IPS DF 19.7 (cell line): Measurements from ENCODE around the gene TRABD2B.

Source experiments
- DNase-seq: peaks from one replicate; pipeline ENCODE4 v3.0.0-alpha.2; 2013; ENCODE audit warnings: low read depth, low spot score

The TRABD2B gene

DNA sequence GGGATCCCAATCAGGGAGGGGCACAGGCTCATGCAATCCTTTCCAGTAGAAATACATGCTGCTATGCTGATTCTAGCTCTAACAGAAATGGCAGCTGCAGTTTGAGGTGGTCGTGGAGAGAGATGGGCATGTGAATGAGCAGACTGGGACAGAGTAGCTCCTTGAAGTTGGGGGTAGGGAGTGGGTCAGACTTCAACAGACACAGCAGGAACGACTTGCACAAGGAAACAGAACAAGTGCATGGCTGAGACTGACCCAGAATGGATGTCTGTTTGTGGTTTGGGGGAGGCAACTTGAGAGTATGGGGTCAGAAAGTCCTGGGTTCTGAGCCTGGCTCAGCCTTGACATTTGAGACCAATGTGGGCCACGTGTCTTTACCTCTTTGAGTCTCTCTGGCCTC lies 25.1 kb upstream of the TRABD2B start:
- no peak for DNase-seq

DNA sequence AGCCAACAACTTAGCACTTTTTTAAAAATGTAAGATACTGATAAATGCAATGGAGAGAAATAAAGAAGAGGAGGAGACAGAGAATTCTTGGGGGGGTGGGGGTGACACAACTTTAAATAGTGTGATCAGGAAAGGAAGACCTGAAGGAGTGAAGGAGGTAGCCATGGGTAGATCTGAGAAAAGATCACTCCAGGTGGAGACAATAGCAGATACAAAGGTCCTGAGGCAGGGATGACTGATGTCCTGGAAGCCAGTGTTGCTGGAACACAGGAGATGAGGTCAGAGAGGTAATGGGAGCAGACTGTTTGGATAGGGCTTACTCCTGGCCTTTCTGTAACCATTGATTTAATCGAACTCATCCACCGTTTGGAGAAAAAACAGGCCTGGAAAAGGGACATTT lies 24.6 kb upstream of the TRABD2B start:
- DNase-seq = no peak

DNA sequence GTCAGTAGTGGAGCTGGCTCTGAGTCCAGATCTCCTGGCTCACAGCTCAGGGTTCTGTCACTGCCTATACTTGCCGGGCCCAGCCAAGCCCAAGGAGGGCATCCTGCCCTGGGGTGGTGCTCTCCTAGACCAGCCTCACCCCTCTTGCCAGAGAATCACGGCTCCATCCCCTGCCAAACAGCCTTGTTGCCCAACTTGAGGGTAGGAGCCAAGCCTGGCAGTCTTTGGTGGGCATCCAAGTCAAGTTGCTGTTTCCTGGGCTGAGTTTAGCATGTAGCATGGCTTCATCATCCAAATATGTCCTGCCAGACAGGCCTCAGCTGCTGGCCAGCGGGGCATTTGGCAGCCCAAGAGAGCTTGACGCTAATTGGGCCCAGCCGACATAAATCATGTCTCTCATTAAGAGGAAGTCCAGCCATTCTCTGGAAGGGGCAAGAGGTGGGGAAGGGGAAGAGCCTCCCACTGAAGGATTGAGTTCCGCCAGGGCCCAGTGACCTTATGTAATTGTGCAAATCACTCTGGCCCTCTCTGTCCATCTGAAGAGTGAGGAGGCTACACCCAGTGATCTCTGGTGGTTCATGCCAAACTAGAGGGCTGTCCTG lies 22.6 kb upstream of the TRABD2B start:
- DNase-seq = no peak

DNA sequence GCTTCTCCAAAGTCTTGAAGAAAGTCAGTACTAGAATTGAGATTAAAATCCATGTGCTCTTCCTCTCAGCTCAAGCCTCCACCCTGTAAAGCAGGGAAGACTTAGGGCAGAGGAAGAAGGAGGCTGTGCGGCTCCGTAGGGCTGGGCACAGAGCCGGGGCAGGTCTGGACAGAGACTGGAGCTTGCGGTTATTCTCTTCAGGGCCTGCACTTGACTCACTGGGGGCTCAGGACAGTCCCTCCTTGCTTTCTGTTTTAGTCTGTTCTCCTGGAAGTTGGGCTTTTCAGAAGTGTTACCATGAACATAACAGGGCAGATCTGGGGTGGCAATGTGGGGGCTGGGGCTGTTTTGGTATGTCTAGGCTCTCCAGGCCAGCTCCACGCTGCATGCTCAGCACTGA lies 21.6 kb upstream of the TRABD2B start:
- no peak for DNase-seq

DNA sequence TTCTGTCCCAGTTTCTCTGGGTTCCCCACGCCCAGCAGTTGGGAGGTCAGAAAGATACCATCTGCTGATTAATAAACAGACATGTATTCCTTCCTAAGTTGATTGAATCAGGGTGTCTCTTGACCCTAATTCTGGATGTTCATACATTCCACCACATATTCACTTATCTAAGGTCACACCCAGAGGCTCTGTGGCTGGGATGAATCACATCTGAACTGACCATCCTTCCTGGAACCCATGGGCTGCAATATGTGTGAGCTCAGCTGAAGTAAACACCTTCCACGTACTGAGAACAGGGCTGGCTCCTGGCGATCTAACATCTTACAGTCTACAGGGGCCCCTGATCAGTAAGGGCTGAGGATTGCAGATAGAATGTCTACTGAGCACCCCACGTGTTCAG lies 20.5 kb upstream of the TRABD2B start:
- DNase-seq = no peak

DNA sequence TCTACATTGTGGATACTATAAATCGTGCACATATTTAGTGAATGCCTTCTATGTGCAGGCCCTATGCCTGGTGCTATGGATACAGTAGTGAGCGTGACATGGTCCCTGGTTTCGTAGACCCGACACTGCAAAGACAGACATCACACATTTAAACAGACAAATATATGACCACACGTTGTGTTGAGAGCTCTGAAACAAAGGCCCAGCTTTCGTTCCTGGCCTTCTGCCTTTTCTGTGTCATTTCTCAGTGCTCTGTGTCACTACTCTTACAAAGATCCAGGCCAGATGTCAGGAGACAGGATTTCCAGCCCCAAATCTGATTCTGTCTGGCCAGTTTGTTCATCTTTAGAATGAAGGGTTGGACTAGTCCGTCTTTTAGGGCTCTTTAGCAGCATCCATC lies 19.3 kb upstream of the TRABD2B start:
- DNase-seq = no peak

DNA sequence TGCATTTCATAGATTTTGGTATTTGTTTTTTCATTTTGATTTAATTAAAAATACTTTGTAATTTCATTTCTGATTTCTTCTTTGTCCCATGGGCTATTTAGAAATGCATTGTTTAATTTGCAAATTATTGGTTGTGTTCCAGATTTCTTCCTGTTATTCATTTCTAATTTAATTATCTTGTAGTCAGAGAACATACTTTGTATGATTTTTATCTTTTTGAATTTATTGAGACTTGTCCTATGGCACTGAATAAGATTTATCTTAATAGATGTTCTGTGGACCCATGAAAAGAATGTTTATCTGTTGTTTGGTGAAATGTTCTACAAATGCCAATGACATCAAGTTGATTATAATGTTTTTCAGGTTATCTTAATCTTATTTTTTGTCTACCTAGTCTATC lies 16.1 kb upstream of the TRABD2B start:
- no peak for DNase-seq

DNA sequence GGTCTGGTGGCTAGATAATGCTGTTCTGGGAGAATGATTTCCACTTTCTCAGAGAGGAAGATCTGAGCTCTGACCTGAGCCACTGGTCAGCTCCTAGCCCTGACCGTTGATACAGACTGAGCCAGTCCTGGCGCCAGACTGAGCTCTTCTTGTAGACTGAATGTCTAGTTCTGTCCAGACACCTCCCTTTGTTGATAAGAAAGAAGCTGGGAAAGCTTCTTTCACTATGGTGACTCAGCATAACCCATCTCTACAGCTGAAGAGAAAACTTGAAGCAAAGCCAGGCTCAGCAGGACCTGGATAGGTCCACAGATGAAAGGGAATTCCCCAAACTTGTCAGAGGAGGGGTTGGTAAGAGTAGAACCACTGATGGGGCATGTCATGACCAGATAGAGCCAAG lies 9.9 kb upstream of the TRABD2B start:
- no peak for DNase-seq

DNA sequence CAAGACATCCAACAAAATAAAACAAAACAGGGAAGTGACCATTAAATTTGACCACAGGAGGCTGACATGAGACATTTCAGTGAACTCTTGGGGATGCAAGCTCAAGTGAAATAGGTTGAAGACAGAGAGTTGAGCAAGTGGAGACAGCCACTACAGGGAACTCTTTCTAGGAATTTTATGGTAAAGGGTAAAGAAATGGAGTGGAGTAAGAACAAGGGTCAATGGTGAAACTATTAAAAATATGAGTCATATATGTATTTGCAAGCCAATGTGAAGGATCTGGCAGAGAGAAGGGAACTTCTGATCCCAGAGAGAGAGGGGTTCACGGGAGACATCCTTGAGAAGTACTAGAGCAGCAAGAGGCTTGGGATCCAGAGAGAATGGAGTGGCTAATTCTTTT lies 9.1 kb upstream of the TRABD2B start:
- no peak for DNase-seq

DNA sequence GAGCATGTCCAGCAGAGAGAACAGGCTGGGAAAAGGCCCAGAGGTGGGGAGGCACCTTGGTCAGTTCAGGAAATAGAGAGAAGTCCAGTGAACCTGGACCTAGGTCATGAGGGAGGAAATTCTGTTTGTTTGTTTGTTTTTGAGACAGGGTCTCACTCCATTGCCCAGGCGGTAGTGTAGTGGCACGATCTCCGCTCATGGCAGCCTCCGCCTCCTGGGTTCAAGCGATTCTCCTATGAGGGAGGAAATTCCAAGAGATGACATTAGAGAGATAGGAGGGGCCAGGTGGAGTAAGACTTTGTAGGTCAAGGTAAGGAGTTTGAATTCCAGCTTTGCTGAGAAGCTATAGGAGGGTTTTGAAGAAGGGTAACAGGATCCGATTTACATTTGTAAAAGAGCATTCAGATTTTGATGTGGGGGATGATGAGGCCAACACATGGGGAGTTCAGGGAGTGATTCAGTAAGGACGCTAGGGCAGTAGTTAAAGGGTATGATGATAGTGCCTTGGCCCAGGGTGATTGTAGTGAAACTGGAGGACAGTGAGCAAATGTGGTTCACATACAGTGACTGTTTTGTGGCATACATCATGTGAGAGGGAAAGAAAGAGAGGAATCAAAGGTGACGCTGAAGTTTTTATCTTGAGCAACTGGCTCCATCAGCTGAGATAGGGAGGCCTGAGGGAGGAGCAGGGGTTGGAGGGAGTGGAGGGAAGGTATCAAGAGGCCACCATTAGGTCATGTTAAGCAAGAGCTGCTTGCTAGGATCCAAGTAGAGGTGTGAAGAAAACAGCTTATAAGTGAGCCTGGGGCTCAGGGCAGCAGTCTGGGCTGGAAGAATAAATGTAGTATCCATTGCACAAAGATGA lies 8.3 kb upstream of the TRABD2B start:
- DNase-seq = peak; percentile 72

DNA sequence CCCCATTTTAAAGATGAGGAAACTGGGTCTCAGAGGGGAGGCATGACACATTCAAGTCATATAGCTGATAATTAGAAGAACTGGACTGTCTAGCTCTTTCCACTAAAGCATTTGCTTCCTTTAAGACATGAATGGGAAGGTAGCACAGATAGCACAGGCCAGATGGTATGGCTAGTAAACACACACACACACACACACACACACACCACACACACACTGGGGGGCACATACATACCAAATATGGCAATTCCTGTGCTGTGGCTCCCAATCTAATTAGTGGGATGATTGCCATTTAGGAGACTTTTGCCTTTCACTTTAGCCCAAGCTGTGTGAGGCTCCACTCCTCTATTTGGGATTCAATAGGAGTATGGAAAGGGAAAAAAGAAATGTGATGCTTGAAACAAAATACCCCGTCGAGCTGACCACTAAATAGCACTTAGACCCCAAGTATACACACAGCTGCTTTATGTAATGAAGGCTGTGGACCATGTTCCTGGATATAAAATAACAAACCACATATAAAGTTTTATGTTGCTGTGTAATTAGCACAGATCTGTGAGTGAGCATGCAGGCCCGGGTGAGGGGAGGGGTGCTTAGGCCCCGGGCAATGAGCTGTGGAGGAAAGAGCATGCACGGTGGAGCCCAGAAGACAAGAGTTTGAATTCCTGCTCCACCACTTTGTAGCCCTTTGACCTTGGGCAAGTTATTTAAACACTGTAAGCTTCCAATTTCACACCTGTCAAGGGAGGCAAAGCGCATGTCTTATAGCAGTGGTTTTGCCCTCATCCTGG lies 6.8 kb upstream of the TRABD2B start:
- DNase-seq = no peak

DNA sequence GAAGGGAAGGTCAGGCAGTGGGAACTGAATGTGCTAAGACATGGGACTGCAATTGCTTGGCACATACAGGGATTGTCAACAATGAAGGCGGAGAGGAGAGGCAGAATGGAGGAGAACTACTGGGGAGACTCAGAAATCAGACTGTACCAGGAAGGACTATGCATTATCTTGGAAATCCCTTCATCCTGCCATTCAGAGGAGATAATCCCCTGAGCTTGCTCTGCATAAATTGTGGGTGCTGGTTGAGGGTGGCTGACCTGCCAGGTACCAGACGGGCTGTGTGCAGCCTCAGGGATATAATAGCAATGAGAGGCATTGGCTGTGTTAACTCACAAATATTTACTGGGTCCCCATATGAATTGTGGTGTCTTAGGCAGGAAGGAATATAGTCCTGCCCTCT lies 5.0 kb upstream of the TRABD2B start:
- no peak for DNase-seq

DNA sequence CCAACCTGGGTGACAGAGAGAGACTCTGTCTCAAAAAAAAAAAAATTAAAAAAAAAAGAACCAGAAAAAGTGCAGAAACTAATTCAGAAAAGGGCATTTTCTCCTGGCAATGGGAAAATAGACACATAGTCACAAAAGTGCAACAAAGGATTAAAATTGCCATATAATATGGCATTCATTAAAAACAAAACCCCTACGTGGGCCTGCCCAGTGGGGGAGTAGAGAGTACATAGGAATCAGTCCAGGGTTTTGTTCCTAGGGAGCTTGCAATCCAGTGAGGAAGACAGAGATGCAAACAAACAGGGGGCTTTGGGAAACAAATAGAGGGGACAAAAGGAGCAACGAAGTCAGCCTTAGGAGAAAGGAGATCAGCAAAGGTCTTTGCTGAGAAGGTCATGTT lies 4.5 kb upstream of the TRABD2B start:
- DNase-seq = no peak

DNA sequence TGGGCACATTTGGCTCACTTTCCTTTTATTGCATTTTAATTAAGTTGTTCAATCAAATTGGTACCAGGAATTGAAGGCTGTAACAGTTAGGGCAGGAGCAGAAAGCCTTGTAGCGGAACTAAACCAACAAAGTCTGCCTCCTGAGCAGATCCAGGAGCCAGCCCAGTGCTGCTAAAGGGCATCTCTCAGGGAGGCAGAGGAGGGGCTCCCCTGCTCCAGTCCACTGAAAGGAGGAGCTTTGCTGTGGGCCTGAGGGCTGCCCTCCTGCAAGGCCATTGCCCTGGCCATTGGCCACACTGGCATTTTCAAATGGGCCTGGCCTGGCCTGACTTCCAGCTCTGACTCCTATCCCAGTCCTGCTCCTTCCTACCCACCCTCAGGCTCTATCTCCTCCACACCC lies 3.7 kb upstream of the TRABD2B start:
- DNase-seq = no peak

DNA sequence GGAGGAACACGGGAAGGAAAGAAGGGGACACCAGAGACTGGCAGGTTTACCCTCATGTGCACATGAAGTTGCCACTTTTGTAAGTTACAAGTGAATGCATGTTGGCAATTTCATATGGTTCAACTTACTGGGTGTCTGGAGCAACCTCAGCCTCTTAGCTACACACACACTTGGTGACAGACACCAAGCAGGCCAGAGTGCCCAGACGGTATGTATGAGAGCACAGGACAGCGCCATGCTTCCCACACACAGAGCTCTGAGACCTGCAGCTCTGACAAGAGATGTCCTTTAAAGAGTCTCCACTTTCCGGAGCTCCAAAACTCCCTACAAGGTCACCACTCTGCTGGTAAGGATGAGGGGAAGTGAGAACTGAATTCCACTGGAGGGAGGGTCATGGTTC lies 1.9 kb upstream of the TRABD2B start:
- DNase-seq = no peak

DNA sequence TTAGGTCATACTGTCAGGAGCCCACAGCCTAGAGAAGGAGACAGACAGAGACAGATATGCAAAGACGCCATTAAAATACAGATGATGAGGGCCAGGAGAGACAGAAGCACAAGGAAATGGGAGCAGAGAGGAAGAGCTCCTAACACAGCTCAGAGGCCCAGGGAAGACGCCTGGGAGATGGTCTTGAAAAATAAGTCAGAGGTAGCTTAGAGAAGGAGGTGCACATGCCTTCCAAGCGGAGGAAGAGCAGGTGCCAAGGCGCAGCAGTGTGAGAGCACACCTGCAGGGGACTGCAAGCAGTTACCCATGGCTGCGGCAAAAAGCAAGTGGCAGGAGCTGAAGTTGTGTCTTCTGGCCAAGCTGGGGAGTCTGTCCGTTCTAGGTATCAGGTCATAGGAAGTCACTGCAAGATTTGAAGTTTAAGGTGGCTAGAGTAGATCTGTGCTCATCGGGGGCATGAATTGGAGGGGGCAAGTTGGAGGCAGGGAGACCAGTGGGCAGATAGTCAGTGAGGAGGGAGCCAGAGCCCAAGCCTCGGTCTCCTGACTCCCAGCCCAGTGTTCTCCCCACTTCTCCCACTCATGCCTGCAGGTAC lies 1.3 kb upstream of the TRABD2B start:
- DNase-seq = no peak

DNA sequence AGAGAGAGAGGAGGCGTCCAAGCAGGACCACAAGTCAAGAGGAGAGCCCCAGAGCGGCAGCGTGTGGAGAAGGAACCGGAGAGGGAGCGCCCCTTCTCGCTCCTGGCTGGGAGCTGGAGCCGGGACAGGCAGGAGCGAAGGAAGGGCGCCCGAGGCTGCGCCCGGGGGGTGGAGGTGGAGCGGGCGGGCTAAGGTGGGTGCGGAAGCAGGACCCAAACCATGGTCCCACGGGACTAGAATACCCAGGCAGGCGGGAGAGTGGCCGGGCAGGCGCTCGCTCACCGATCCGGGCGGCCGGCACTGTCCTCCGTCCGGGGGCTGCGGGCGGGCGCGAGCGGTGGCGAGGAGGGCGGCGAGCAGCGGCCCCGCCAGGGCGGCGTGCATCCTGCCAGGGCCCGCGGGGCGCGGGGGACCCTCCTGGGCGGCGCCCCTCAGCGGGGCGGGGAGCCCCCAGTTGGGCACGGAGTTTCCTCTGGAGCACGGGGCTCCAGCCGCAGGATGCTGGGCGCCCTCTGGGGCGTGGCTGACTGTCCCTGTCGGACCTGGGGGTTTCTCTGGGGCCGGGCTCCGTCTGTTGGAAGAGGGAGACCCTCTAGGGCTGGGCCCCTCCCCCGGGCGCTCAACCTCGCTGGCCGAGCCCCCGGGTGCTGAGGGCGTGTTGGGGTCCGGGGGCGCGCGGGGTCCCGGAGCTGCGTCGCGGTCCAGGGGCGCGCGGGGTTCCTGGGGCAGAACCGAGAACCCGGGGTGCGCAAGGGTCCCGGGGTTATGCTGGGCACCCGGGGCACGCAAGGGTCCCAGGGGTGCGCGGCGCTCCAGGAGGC lies 569 bp downstream of the TRABD2B start:
- no peak for DNase-seq

DNA sequence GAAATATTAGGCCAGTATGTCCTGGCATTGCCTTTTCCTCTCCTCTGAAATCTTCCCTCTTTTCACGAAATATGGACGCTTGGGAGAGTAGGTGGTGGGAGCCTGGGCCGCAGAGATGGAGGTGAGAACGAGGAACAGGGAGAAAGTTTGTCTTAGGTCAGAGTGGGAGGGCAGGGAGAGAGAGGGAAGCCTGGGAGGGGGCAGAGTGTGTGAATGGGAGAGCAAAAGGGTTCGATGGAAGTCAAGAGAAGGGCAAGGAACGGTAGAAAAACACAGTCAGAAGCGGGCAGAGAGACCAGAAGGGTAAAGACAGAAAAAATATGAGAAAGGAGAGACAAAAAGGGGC lies 1.2 kb downstream of the TRABD2B start:
- DNase-seq = no peak

DNA sequence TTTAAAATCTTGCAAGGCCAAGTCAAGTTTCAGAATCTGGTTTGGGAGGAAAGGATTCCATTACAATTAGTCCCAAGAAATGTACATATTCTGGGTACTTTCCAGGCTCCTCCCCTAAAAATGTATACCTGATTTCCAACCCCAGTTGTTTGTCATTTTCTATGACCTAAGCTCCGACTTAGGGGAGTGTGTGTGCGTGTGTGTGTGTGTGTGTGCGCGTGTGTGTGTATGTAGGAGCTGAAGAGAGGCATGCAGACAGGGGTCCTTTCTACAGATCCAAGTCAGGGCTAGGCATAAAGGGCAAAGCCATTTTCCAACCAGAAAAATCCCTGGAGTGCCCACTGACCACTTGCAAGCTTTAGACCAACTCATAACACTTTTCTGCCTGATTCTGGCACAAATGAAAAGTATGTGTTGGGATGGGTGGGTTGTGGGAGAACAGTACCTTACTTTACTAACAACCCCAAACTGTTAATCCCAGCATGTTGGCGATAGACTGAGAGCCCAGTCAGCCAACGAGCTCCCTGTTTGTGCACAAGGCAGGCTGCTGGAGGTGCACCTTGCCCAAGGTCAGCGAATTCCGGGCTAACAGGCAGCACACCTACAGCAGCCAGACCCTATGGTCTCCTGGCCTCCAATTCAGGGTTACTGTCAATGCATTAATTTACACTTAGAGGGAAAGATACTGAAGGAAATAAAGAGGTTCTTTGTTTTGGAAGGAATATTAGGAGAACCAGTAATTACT lies 1.7 kb downstream of the TRABD2B start:
- DNase-seq = no peak

DNA sequence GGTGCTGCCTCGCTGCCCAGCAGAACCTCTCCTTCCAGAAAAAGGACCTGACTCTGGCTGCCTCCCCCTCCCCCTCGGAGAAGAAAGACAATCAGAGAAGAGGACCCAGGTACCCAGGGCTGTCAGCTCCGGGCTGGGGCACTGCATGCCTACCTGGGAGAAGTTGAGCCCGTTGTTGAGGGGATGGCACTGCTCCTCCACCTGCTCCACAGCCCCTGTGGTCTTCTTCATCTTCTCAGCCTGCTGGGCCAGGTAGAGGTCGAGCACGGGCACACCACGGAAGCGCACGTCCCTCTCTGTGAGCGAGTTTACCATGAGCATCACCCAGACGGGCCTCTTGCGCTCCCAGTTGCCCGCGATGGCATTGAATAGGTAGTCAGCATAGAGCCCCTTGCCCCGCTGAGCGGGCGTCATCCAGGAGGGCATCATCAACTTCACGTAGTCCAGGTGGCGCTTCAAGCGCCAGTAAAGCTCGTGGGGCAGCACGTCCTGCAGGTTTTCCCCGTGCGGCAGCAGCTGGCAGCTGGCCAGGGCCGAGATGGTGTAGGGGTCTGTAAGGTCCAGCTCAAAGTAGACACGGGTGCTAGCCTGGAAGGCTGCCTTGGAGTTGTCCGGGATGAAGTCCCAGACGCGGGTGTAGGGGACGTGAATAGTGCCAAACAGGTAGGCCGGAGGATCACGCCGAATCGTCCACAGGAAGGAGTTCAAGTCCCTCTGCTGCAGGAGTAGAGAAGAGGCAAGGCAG lies 3.1 kb downstream of the TRABD2B start:
- DNase-seq = no peak
